Type B pancreatic cell (in vitro differentiated cells): ENCODE measurements around the gene GET4. TPM values are rescaled to one million over a fixed set of nuclear protein-coding genes. Genes with fewer than 3 reads are reported as not detected.
"Not testable (repeated sequence)": the region's sequence is repeated elsewhere in the genome, so short reads cannot be mapped to it uniquely, and the experiment has no call there.

ENCODE experiments used
- DNase-seq: peaks from one replicate; pipeline ENCODE4 v3.0.0; 2021; ENCODE audit warnings: mixed read lengths; ENCODE audit not compliant: unreplicated experiment; ENCODE audit errors: extremely low spot score
- H3K27ac Mint-ChIP-seq: 2 replicates; pipeline ENCODE4 v1.8.0; 2021; ENCODE audit warnings: mild to moderate bottlenecking, mixed read lengths
- H3K27me3 Mint-ChIP-seq: 2 replicates; pipeline ENCODE4 v1.8.0; 2021; ENCODE audit warnings: mixed read lengths
- H3K36me3 Mint-ChIP-seq: 2 replicates; pipeline ENCODE4 v1.8.0; 2021; ENCODE audit warnings: mixed read lengths
- H3K4me1 Mint-ChIP-seq: one replicate; pipeline ENCODE4 v1.8.0; 2021; ENCODE audit warnings: mixed read lengths; ENCODE audit not compliant: unreplicated experiment
- H3K4me3 Mint-ChIP-seq: 2 replicates; pipeline ENCODE4 v1.8.0; 2021; ENCODE audit warnings: mild to moderate bottlenecking, mixed read lengths
- H3K9me3 Mint-ChIP-seq: 2 replicates; pipeline ENCODE4 v1.8.0; 2021; ENCODE audit warnings: mixed read lengths
- total RNA-seq: library from RNA; stranded (reverse); gene quantifications from 2 replicates; pipeline ENCODE4 v1.2.1, GENCODE V29; 2021; ENCODE audit warnings: low replicate concordance
- TF ChIP-seq, protein P1 (sequence below): fragments of 200-600 bp; sonication (generic); conservative IDR thresholded peaks from 2 replicates; pipeline ENCODE4 v1.5.0; 2021; ENCODE audit warnings: antibody characterized with exemption, mild to moderate bottlenecking

The GET4 gene
- total RNA-seq, 1 donor from 2014 or later, result 46.3 TPM

DNA sequence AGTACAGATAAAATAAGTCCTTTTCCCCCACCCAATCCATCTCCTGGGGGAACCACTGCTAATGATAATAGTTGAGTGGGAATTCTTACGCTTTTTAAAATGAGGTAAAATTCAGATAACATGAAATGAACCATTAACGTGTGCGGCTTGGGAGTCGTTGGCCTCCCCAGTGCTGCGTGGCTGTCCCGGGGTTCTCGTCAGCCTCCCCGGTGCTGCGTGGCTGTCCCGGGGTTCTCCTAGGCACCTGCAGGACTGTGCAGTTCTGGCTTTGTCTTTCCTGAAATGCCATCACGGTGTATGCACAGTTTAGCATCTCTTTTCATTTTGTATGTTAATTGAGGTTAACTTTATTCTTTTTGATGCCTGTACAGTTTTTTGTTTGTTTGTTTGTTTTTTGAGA is 30.6 kb upstream of the GET4 start:
- H3K36me3 Mint-ChIP-seq, result peaks cover 29% of the 10 kb centered on the region

DNA sequence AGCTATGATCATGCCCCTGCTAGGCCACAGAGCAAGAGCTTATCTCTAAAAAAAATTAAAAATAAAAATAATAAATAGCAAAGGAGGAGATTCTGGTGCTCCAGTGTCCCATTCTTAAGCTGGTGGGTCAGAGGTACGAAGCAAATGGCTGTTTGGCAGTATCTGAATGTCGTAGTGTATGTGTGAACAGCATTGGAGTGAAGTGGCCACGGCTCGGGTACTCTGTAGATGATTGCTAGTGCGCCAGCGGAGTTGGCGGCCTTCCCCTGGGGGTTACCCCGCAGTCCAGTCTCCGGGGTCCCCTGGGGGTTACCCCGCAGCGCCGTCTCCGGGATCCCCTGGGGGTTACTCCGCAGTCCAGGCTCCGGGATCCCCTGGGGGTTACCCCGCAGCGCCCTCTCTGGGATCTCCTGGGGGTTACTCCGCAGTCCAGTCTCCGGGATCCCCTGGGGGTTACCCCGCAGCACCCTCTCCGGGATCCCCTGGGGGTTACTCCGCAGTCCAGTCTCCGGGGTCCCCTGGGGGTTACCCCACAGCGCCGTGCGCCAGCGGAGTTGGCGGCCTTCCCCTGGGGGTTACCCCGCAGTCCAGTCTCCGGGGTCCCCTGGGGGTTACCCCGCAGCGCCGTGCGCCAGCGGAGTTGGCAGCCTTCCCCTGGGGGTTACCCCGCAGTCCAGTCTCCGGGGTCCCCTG is 29.2 kb upstream of the GET4 start:
- not testable (repeated sequence) for DNase-seq

More for the DNA sequence above, 30.6 kb upstream of the GET4 start:
- TF ChIP-seq, protein P1, sequence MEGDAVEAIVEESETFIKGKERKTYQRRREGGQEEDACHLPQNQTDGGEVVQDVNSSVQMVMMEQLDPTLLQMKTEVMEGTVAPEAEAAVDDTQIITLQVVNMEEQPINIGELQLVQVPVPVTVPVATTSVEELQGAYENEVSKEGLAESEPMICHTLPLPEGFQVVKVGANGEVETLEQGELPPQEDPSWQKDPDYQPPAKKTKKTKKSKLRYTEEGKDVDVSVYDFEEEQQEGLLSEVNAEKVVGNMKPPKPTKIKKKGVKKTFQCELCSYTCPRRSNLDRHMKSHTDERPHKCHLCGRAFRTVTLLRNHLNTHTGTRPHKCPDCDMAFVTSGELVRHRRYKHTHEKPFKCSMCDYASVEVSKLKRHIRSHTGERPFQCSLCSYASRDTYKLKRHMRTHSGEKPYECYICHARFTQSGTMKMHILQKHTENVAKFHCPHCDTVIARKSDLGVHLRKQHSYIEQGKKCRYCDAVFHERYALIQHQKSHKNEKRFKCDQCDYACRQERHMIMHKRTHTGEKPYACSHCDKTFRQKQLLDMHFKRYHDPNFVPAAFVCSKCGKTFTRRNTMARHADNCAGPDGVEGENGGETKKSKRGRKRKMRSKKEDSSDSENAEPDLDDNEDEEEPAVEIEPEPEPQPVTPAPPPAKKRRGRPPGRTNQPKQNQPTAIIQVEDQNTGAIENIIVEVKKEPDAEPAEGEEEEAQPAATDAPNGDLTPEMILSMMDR, result no peak
- H3K4me1 Mint-ChIP-seq, result peaks cover 12% of the 10 kb centered on the region
- H3K9me3 Mint-ChIP-seq, result no peaks in the 10 kb centered on the region
- no peak overlapping the region for H3K4me3 Mint-ChIP-seq
- no peak overlapping the region for H3K27ac Mint-ChIP-seq
- no peak for DNase-seq
- no peaks in the 10 kb centered on the region for H3K27me3 Mint-ChIP-seq

GRCh38 chr7:847728-848127 is 28.6 kb upstream of the GET4 start:
- not testable (repeated sequence) for H3K4me3 Mint-ChIP-seq, H3K4me1 Mint-ChIP-seq, H3K27ac Mint-ChIP-seq, H3K9me3 Mint-ChIP-seq, DNase-seq, H3K27me3 Mint-ChIP-seq
- H3K36me3 Mint-ChIP-seq, result peaks cover 25% of the 10 kb centered on the region

More for the DNA sequence above, 29.2 kb upstream of the GET4 start:
- H3K27ac Mint-ChIP-seq, H3K9me3 Mint-ChIP-seq, H3K4me3 Mint-ChIP-seq, H3K27me3 Mint-ChIP-seq, H3K4me1 Mint-ChIP-seq: not testable (repeated sequence)
- H3K36me3 Mint-ChIP-seq, result peaks cover 27% of the 10 kb centered on the region

GRCh38 chr7:849145-849544 is 27.2 kb upstream of the GET4 start:
- Mint-ChIP-seq H3K27ac (no peak overlapping the region), H3K4me1 (no peaks in the 10 kb centered on the region), H3K4me3 (no peak overlapping the region), H3K9me3 (no peaks in the 10 kb centered on the region), H3K27me3 (no peaks in the 10 kb centered on the region), H3K36me3 (peaks cover 28% of the 10 kb centered on the region)
- TF ChIP-seq, protein P1, result no peak
- no peak for DNase-seq

- Mint-ChIP-seq H3K9me3 (no peaks in the 10 kb centered on the region), H3K27me3 (no peaks in the 10 kb centered on the region), H3K27ac (no peak overlapping the region), H3K4me1 (no peaks in the 10 kb centered on the region), H3K4me3 (no peak overlapping the region), H3K36me3 (peaks cover 28% of the 10 kb centered on the region)
- DNase-seq, result no peak
- TF ChIP-seq, protein P1, result no peak
Observed at GRCh38 chr7:849781-850180, 26.6 kb upstream of the GET4 start.

GRCh38 chr7:851204-851603 is 25.1 kb upstream of the GET4 start:
- no peak overlapping the region for H3K27ac Mint-ChIP-seq
- H3K36me3 Mint-ChIP-seq, result peaks cover 22% of the 10 kb centered on the region
- H3K27me3 Mint-ChIP-seq, result no peaks in the 10 kb centered on the region

More at GRCh38 chr7:851204-851603, 25.1 kb upstream of the GET4 start:
- no peaks in the 10 kb centered on the region for H3K9me3 Mint-ChIP-seq
- TF ChIP-seq, protein P1, result no peak
- no peak for DNase-seq
- H3K4me3 Mint-ChIP-seq, result no peak overlapping the region
- H3K4me1 Mint-ChIP-seq, result no peaks in the 10 kb centered on the region
